ENCODE measurements around the gene CYB5D1. TPM values are rescaled to one million over a fixed set of nuclear protein-coding genes. Genes with fewer than 3 reads are reported as not detected.
"Not testable (repeated sequence)": the region's sequence is repeated elsewhere in the genome, so short reads cannot be mapped to it uniquely, and the experiment has no call there.

The CYB5D1 gene, protein sequence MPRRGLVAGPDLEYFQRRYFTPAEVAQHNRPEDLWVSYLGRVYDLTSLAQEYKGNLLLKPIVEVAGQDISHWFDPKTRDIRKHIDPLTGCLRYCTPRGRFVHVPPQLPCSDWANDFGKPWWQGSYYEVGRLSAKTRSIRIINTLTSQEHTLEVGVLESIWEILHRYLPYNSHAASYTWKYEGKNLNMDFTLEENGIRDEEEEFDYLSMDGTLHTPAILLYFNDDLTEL
- total RNA-seq = 6.9 to 10.5 TPM (median 8.6 TPM) in 3 replicates
- long read RNA-seq, transcript CYB5D1-201 (4 exons, 3,509 nt) = major isoform, 7 of 14 reads
- long read RNA-seq, partial matches to known transcripts = 3 of 14 reads
- long read RNA-seq, other reads (novel, unspliced or antisense) = 0 of 14 reads

DNA sequence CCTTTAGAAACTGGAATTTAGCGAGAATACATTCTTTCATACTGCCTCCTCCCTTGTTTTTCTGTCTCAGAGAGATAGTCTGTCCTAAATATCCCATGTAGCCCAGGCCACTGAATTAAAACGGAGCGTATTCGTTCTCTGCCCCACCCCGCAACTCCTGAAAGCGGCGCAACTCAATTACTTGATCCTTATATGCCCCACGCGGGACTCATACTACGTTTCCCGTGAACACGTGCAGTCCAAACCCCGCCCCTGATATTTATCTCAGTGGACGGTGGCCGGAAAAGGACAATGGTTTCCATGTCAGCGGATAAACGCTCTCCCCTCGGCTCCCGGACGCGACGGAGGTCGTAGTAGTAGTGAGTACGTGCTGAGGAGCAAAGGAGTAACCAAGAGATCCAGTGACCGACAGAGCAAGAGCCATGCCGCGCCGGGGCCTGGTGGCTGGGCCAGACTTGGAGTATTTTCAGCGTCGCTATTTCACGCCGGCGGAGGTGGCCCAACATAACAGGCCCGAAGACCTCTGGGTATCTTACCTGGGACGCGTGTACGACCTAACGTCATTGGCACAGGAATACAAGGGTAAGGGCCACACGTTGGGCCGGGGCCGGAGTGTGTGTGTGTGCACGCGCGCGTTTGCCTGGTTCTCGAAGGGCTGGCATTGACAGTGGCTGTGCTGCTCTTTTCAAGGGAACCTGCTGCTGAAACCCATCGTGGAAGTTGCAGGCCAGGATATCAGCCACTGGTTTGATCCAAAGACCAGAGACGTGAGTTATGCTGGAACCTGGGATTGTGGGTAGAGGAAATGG lies at the start of gene CYB5D1:
Gene CYB5D1 (plus strand): TSS at position 291 of the 809 bp plus-strand sequence. CDS start 132 bp downstream, at position 423.
- peak; percentile 93 for DNase-seq (ENCODE audit: low spot score)
- H3K36me3 Mint-ChIP-seq (ENCODE audit: low read depth) = no peaks in the 10 kb centered on the region
- no peaks in the 10 kb centered on the region for H3K27me3 Mint-ChIP-seq (ENCODE audit: low read depth)
- no peak for TF ChIP-seq CTCF (IDR thresholded peaks at IDR 0.05)
- peaks cover 4% of the 10 kb centered on the region for H3K4me1 Mint-ChIP-seq (ENCODE audit: low read depth)
- H3K9me3 Mint-ChIP-seq (ENCODE audit: low read depth) = no peaks in the 10 kb centered on the region
- no peak within 1 kb of the TSS for H3K27ac Mint-ChIP-seq (ENCODE audit: unreplicated experiment)
- no peak within 1 kb of the TSS for H3K4me3 Mint-ChIP-seq (ENCODE audit: unreplicated experiment)

GRCh38 chr17:7809086-7809790 lies 48.6 kb upstream of the CYB5D1 start:
- TF ChIP-seq CTCF (IDR thresholded peaks at IDR 0.05) = no peak
- H3K27me3 Mint-ChIP-seq (ENCODE audit: low read depth) = peaks cover 25% of the 10 kb centered on the region
- no peak overlapping the region for H3K27ac Mint-ChIP-seq (ENCODE audit: unreplicated experiment)
- H3K36me3 Mint-ChIP-seq (ENCODE audit: low read depth) = no peaks in the 10 kb centered on the region
- no peak overlapping the region for H3K4me3 Mint-ChIP-seq (ENCODE audit: unreplicated experiment)
- no peak for DNase-seq (ENCODE audit: low spot score)
- no peaks in the 10 kb centered on the region for H3K4me1 Mint-ChIP-seq (ENCODE audit: low read depth)
- no peaks in the 10 kb centered on the region for H3K9me3 Mint-ChIP-seq (ENCODE audit: low read depth)

DNA sequence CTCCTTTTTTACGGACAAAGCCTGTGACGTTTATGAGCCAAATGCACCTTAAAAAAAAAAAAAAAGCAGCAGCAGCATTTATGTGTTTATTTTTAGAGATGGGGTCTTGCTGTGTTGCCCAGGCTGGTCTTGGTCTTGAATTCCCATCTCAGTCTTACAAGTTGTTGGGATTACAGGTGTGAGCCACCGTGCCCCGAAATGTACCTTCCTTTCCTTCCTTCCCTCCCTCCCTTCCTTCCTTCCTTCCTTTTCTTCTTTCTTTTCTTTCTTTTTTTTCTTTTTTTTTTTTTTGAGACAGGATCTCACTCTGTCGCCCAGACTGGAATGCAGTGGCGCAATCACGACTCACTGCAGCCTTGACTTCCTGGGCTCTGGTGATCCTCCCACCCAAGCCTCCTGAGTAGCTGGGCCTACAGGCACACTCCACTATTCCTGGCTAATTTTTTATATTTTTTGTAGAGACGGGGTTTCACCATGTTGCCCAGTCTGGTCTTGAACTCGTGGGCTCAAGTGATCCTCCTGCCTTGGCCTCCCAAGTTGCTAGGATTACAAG lies 47.9 kb upstream of the CYB5D1 start:
- H3K36me3 Mint-ChIP-seq (ENCODE audit: low read depth); H3K27ac Mint-ChIP-seq (ENCODE audit: unreplicated experiment); DNase-seq (ENCODE audit: low spot score); H3K9me3 Mint-ChIP-seq (ENCODE audit: low read depth); H3K4me3 Mint-ChIP-seq (ENCODE audit: unreplicated experiment); H3K4me1 Mint-ChIP-seq (ENCODE audit: low read depth): not testable (repeated sequence)
- H3K27me3 Mint-ChIP-seq (ENCODE audit: low read depth) = peaks cover 24% of the 10 kb centered on the region

DNA sequence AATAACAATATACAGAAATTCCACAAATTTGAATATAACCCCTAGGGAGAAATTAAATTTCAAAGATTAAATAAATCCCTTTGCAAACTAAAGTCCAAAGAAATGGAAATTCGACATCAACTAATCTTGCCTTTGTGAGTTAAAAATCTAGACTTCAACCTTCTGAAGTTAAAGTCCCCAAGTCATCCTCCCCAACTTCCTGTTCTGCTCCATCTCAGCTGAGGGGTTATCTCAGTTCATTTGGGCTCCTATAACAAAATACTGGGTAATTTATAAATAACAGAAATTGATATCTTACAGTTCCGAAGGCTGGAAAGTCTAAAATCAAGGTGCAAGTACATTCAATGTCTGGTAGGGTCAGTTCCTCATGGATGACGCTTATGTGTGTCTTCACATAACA lies 46.6 kb upstream of the CYB5D1 start:
- H3K36me3 Mint-ChIP-seq (ENCODE audit: low read depth) = no peaks in the 10 kb centered on the region
- no peaks in the 10 kb centered on the region for H3K9me3 Mint-ChIP-seq (ENCODE audit: low read depth)
- TF ChIP-seq CTCF (IDR thresholded peaks at IDR 0.05) = no peak
- H3K27ac Mint-ChIP-seq (ENCODE audit: unreplicated experiment) = no peak overlapping the region
- no peak for DNase-seq (ENCODE audit: low spot score)
- H3K27me3 Mint-ChIP-seq (ENCODE audit: low read depth) = peaks cover 22% of the 10 kb centered on the region
- H3K4me3 Mint-ChIP-seq (ENCODE audit: unreplicated experiment) = no peak overlapping the region
- no peaks in the 10 kb centered on the region for H3K4me1 Mint-ChIP-seq (ENCODE audit: low read depth)

- DNase-seq (ENCODE audit: low spot score) = no peak
- H3K9me3 Mint-ChIP-seq (ENCODE audit: low read depth) = no peaks in the 10 kb centered on the region
- no peak overlapping the region for H3K4me3 Mint-ChIP-seq (ENCODE audit: unreplicated experiment)
- no peaks in the 10 kb centered on the region for H3K36me3 Mint-ChIP-seq (ENCODE audit: low read depth)
- TF ChIP-seq CTCF (IDR thresholded peaks at IDR 0.05) = no peak
- H3K4me1 Mint-ChIP-seq (ENCODE audit: low read depth) = no peaks in the 10 kb centered on the region
- peaks cover 20% of the 10 kb centered on the region for H3K27me3 Mint-ChIP-seq (ENCODE audit: low read depth)
- H3K27ac Mint-ChIP-seq (ENCODE audit: unreplicated experiment) = no peak overlapping the region
Measured at GRCh38 chr17:7814969-7815368, 42.8 kb upstream of the CYB5D1 start.

All from chondrocyte (in vitro differentiated cells).